HG03103 (cell line): Measurements from ENCODE around the gene EVC.

Experiments
- ATAC-seq: cut with Tn5 transposase; IDR thresholded peaks from one replicate; pipeline ENCODE4 v1.9.1; 2021; ENCODE audit warnings: low read depth; ENCODE audit not compliant: unreplicated experiment

EVC gene

DNA sequence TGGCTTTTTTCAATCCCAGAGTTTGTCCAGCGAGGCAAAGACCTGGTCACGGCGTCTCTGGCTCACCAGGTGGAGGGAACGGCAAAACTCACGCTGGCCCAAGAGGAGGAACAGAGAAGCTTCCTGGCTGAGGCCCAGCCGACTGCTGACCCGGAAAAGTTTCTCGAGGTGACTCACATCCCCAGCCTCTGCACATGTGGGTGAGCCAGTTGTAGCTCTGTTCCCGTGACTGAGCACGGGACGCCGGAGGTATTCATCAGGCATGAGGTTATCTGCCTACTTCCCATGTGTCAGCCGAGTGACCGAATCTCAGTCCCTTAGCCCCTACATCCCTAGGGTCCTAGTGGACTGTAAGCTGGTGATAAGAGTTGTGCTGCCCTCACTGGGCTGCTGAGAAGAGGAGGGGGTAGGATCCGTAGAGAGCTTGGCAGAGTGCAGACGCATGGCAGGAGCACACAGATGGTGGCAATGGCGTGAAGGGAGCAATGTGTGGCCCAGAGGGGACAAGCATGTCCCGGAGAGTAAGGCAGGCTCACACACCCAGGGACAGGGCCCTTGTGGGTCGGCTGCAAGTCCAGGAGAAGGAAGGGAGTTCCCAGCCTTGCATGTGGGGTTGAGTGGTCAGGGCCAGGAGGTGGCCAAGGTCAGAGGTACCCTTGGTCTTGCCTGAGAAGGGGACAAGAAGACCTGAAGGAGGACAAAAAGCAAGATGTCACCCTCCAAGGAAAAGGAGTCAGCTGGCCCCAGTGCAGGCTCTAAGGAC is 42.9 kb downstream of the EVC start:
- no peak for ATAC-seq

DNA sequence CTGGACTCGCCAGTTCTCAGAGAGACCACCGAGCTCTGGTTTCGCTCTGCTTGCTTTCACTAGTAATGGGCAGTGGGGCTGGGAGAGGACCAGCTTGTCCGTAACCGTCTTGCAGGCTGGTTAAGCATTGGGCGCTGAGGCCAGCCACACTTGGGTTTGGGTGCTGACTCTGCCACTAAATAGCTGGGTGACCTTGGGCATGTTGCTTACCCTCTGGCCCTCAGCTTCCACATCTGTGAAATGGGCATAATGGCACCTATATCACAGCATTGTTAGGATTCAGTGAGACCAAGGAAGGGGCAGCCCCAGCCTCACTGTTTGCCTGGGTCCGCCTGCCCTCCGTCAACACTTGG is 43.5 kb downstream of the EVC start:
- ATAC-seq: no peak

DNA sequence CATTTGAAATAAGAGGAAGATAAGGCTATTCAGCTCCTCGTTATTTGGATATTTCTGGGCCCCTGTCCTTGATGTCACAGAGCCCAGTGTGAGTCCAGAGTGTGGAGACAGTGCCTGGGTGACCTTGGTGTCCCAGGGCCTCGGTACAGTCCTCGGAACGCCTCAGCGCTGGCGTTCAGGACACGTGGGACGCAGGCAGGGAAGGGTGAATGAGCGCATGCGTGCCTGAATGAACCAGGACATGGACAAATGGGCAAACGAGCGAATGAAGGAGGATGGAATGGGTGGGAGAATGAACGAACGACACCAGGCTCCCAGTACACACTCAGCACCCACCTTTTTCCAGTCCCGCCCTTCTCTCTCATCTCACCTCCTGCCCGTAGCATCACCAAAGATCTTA is 44.2 kb downstream of the EVC start:
- ATAC-seq: no peak

DNA sequence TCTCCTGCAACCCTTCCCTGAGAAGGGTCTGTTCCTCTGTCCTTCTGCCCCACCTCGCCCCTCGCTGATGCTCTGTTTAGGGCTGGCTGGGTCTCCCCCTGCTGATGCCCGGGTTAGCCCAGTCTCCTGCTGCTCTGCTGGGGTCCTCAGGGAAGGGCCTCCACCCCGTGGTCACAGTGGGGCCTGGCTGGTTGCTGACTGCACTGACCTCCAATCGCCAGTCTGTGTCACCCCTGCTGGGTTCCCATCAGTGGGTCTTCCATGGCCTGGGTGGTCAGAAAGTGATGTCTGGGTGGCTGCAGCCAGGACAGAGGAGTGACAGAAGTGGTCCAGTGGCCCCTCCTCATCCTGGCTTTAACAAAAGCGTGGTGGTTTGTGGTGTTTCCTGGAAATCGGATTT is 44.7 kb downstream of the EVC start:
- no peak for ATAC-seq

DNA sequence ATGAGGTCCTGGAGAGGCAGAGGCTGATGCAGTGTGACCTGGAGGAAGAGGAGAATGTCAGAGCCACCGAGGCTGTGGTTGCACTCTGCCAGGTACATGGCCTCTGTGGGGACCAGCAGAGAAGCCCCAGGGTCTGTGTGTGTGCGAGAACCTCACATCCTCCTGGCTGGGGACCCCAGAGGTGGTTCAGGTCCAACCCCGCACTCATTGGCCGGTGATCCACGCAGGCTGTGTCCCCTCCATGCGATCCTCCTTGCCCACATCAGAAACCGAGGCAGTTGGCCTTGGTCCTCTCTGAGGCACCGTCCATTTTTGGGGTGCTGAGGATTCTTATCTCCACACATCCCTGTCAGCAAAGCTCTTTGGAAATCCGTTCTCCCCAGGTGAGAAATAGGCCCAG is 45.3 kb downstream of the EVC start:
- ATAC-seq: no peak

DNA sequence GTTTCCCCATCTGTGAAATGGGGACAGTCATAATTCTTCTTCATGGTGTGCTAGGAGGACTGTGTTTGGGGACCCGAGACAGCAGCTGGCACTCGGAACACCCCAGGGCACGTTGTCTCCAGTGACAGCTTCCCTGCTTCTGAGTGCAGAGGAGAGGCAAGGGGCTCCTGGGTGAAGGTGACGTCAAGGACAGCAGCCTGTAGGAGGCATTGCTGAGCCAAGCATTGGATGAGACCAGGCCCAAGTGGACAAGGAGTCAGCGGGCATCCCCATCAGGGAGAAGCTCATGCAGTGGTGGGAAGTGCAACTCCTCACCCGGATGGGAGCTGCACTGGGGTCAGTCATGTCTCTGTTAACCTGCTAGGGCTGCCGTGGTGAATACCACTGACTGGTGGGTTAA is 46.1 kb downstream of the EVC start:
- no peak for ATAC-seq

DNA sequence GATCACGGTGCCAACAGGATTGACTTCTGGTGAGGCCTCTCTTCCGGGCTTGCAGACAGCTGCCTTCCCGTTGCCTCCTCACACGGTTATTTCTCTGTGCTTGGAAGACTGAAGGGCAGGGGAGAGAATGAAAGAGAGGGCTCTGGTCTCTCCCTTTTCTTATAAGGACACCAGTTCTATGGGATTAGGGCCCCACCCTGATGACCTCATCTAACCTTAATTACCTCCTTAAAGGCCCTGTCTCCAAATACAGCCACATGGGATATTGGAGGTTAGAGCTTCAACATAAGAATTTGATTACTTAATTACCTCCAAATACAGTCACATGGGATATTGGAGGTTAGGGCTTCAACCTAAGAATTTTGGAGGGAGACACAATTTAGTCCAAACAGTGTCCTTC is 46.5 kb downstream of the EVC start:
- ATAC-seq: no peak

DNA sequence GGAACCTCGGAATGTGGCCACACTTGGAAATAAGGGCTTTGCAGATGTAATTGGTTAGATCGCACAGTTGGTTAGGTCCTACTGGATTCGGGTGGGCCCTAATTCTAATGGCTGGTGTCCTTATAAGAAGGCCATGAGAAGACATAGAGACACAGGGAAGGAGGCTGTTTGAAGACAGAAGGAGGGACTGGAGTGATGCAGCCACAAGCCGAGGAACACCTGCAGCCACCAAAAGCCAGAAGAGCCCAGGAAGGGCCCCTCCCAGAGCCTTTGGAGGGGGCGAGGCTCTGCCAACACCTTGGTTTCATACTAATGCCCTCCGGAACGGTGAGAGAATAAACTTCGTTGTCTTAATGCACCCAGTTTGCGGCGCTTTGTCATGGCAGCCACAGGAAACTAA is 47.0 kb downstream of the EVC start:
- no peak for ATAC-seq

DNA sequence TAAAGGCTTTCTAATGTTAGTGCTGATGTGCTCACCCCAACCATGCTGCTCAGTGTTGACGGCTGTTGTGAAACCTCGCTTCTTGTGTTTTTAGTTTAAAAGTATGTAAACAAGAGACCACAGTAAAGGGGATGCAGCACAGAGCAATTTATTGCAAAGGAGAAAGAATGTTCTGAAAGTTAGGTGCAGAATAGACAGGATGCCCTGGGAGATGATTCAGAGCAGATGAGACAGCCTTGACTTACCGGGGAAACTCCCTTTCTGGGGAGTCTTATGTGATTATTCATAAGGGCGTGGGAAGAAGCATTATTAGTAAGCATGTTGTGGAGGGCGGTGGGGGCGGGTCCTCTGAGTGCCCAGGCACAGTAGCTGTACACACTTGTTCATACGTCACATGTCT is 47.7 kb downstream of the EVC start:
- no peak for ATAC-seq

DNA sequence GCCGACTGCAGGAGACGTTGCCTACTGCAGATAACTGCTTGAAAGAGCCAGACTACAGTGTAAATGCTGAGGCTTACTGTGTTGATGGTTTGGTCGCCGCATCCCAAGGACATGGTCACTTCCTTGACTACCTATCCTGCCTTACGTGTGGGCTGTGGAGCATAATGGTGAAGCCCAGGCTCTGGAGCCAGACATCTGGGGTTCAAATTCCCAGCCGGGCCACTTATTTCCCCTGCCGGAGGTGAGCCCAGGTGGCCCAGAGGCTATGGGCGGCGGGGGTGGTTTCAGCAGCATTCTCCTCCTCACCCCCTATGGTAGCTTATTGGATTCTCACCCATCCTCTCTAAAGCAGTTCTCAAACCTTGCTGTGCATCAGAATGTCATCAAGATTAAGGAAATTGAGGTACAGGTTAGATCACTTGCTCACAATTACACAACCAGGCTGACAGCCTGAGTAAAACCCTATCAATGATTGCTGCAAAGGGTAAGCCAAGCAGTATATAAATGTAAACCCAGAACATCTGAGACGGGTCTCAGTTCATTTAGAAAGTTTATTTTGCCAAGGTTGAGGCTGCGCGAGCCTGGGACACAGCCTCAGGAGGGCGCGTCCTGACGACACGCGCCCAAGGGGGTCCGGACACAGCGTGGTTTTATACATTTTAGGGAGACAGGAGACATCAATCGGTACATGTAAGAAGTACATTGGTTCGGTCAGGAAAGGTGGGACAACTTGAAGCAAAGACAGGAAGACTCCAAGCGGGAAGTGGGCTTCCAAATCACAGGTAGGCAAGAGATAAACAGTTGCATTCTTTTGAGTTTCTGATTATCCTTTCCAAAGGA is 48.5 kb downstream of the EVC start:
- ATAC-seq: no peak

DNA sequence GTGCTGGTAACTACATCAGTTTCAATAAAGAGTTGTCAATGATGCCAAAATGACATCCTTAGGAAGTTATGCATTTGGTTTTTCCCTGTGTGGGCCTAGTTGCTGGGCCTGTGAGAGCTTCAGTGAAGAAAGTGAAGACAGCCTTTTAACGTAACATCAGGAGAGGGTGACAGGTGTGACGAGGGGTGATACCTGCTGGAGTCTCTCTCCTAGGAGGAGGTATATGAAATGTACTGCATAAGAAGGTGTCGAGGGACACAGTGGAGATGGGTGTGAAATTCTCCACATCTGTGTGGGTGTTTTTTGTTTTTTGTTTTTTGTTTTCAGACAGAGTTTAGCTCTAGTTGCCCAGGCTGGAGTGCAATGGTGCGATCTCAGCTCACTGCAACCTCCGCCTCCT is 49.2 kb downstream of the EVC start:
- no peak for ATAC-seq

DNA sequence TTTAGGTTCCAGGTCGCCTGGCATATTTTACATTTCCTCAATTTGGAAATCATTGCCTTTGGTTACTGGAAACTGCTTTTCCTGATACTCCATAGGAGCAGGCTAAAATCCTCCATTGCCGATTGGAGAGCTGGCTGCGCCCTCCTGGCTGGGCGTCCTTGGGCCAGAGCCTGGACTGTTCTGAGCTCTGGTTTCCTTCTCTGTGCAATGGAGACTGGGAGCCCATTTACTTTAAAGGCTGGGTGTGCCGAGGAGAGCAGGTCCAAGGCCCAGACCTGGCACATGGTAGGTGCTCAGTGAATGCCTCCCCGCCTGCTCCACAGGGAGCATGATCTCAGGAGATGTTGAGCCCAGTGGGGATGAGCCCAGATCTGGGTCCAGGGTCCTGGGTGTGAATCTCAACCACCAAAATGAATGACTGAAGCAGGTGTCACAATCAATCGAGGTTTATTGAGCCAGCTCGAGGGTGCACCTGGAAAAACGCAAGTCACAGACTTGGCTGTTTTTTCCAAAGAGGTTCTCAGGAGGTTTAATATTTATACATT is 50.0 kb downstream of the EVC start:
- no peak for ATAC-seq

DNA sequence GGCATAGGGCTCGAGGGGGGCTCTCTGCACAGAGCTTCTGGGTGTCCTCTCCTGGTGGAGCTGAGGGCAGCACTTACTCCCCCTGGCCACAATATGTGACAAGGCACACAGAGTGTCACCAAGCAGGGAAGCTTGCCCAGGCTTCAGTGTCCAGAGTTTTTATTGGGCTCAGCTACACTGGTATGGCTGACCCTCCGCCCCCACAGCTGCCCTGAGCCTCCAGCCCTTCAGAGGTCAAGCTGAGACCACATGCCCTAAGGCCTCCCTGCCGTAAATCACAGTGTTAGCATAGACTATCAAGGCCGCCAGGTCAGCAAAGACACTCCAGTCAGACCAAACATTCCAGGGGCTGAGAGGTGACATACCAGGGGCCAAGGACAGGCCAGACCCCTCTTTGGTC is 59.0 kb downstream of the EVC start:
- ATAC-seq: no peak

DNA sequence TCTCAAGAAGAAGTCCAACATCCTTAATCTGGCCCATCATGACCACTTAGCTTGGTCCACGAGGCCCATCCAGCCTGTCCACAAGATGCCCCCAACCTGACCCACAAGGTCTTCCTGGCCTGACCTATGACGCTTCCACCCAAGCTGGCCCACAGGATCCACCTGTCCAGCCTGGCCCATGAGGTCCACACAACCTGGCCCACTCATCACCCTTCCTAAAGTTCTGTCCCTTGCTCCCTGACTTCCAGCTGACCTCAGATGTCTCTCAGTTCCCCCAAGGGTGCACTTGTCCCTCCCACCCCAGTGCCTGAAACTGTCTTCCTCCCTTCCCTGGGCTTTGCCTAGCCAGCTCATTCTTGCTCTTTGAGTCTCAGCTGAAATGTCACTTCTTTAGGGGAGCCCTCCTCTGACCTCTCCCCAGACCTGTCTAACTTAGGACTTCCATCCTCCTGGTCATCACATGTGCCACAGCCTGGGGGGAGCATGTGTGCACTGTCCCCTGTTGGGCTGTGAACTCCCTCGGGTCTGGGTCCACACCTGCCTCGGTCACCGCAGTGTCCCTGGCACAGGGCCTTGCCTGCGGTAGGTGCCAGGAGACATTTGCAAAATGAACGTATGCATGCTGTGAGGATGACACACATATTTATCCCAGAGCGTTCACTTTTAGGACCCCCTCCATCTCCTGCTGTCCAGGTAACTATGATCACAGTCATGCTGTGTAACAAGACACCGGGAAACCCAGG is 61.7 kb downstream of the EVC start:
- no peak for ATAC-seq

DNA sequence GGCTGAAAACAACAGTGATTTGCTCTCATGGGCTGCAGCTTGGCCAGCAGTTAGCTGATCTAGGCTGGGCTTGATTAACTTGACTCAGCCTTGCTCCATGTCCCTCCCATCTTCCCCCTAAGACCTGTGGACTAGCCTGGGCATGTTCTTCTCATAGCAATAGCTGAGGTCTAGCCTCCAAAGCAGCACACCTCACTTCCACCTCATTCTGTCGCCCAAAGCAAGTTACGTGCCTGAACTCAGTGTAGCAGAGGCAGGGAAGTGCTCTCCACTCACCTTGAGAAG is 62.2 kb downstream of the EVC start:
- ATAC-seq: no peak

DNA sequence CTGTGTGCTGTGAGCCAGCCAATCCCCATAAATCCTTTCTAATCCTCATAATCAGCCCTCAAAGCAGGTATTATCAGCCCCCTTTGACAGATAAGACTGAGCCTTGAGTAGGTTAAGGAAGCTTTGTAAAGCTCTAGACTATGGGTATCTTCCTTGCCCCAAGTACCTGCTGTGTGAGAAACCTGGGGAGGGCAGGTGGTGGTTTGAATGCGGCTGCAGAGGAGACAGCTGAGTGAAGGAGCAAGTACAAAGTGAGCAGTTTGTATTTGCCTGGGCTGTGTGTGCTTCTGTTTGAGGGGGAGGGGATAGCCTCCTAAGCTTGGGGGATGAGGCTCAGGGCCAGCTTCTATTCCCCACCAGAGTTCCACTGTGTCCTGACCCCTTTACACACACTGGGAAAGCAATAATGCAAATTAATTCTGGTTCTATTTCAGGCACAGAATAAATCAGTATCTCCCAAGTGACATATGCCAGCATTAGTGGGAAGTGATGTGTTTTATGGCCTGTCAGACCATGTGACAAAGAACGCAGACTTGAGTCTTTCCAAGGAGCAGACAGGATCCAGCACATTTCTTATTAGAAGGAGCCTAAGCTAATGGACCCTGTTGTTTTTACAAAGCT is 63.5 kb downstream of the EVC start:
- no peak for ATAC-seq

DNA sequence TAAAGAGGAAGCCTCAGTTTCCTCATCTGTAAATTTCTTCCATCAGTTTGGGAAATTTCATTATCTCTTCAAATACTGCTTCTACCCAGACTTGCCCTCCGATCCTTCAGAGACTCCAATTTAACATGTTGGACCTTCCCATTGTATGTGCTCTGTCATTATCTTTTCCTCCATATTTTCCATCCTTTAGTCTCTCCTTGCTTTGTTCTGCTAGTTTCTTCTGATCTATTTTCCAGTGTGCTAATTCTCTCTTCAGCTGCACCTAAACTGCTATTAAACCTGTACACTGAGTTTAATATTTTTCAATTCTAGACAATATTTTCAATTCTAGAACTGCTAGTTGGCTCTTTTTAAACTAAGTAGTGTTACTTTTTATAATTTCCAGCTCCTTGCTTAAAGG is 65.5 kb downstream of the EVC start:
- no peak for ATAC-seq

DNA sequence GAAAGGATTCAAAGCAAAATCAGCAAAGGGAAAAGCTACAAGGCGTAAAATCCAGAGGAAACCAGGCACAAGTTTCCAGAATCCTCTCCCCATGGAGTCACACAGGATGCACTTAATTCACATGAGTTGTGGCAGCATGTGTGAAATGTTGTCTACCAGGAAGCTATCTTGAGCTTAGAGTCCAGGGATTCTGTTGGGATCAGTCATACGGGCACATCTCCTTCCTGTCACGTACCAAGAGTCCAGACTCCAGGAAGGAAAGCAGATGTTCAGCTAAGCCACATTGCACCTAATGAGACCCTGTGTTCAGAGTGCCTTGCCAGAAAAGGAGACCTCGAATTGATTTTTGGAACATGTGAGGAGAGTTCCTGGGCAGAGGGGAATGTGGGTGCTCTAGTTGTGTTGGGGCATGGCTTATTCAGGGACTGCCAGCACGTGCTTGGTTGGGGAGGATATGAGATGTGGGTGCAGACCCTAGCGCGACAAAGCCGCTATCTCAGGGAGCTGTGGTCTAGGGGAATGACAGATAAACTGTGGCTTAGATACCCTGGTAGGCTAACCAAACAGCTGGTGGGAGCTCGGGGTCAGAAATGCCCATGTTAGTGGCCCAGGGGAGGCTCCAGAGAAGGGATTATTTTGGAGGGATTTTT is 70.0 kb downstream of the EVC start:
- ATAC-seq: no peak

DNA sequence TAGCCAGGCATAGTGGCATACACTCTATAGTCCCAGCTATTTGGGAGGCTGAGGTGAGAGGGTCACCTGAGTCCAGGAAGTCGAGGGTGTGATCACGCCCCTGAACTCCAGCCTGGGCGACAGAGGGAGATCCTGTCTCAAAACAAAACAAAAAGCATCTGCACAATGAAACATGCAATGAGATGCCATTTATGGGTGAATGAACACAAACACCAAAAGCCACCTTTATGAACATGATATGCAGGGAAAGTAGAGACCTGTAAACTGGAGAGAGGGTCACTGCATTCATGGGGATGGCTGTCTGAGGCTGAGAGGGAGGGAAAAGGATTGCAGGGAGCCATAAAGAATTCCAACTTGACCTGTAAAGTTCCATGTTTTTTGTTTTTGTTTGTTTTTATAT is 70.7 kb downstream of the EVC start:
- ATAC-seq: no peak

DNA sequence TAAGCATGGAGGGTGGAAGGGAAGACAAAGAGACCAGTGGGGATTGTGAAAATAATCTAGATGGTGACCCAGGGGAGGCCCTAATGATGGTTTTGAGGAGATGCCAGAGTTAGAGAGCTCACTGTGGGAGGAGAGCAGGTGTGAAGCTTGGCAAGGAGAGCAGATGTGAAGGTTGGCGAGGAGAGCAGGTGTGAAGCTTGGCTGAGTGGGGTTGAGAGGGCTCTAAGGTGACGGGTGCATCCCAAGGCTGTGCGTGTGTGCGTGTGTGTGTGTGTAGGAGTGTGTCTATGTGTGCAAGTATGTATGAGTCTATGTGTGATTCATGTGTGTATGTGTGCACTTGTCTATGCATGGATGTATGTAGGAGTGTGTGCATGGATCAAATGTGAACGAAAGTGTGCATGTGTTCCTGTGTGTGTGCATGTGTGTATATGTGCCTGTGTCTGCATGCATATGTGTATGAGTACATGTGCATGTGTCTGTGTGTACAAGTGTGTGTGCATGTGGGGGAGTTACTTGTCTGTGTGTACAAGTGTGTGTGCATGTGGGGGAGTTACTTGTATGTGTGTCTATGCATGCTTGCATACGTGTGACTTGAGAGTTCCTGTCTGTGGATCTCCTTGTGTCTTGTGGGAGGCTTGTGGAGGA is 72.0 kb downstream of the EVC start:
- ATAC-seq: no peak
